Hematopoietic multipotent progenitor cell treated with erythropoietin and hydrocortisone succinate and interleukin-3 and kit ligand, for 6 days (in vitro differentiated cells): Measurements from ENCODE around the gene RPP21.
"Not testable (repeated sequence)": the region's sequence is repeated elsewhere in the genome, so short reads cannot be mapped to it uniquely, and the experiment has no call there.

Experiments
- DNase-seq: peaks from one replicate; pipeline ENCODE4 v3.0.0-alpha.2; 2015

Gene RPP21

GRCh38 chr6:30331981-30332380 is 13.0 kb upstream of the RPP21 start:
- no peak for DNase-seq

GRCh38 chr6:30334075-30334783 is 10.7 kb upstream of the RPP21 start:
- DNase-seq: no peak

GRCh38 chr6:30340589-30341054 is 4.3 kb upstream of the RPP21 start:
- DNase-seq: no peak

- no peak for DNase-seq
Observed at GRCh38 chr6:30341218-30341617, 3.7 kb upstream of the RPP21 start.

- DNase-seq: no peak
Observed at GRCh38 chr6:30341728-30342127, 3.2 kb upstream of the RPP21 start.

GRCh38 chr6:30344191-30344867 is 627 bp upstream of the RPP21 start:
- DNase-seq: no peak

GRCh38 chr6:30345852-30346251 is 896 bp downstream of the RPP21 start:
- DNase-seq: no peak

- DNase-seq: no peak
Observed at GRCh38 chr6:30348957-30349356, 4.0 kb downstream of the RPP21 start.

- peak; percentile 33 for DNase-seq
Observed at GRCh38 chr6:30349421-30350177, 4.6 kb downstream of the RPP21 start.

GRCh38 chr6:30350524-30350923 is 5.6 kb downstream of the RPP21 start:
- DNase-seq: no peak

- DNase-seq: no peak
Observed at GRCh38 chr6:30352550-30352949, 7.6 kb downstream of the RPP21 start.

- DNase-seq: no peak
Observed at GRCh38 chr6:30355281-30355680, 10.3 kb downstream of the RPP21 start.

GRCh38 chr6:30356536-30356935 is 11.6 kb downstream of the RPP21 start:
- DNase-seq: no peak

- DNase-seq: peak; percentile 82
Observed at GRCh38 chr6:30357678-30358540, 13.0 kb downstream of the RPP21 start.

GRCh38 chr6:30359276-30359675 is 14.3 kb downstream of the RPP21 start:
- no peak for DNase-seq

GRCh38 chr6:30360139-30360538 is 15.2 kb downstream of the RPP21 start:
- no peak for DNase-seq

- DNase-seq: no peak
Observed at GRCh38 chr6:30361661-30362060, 16.7 kb downstream of the RPP21 start.

GRCh38 chr6:30363459-30363858 is 18.5 kb downstream of the RPP21 start:
- no peak for DNase-seq

GRCh38 chr6:30364591-30364990 is 19.6 kb downstream of the RPP21 start:
- peak; percentile 14 for DNase-seq

GRCh38 chr6:30369280-30369679 is 24.3 kb downstream of the RPP21 start:
- not testable (repeated sequence) for DNase-seq

GRCh38 chr6:30378290-30378937 is 33.5 kb downstream of the RPP21 start:
- DNase-seq: peak; percentile 54

GRCh38 chr6:30380464-30380863 is 35.5 kb downstream of the RPP21 start:
- no peak for DNase-seq
